Measurements from ENCODE around the gene HOXC6.
"Not testable (repeated sequence)": the region's sequence is repeated elsewhere in the genome, so short reads cannot be mapped to it uniquely, and the experiment has no call there.

HOXC6 gene

DNA sequence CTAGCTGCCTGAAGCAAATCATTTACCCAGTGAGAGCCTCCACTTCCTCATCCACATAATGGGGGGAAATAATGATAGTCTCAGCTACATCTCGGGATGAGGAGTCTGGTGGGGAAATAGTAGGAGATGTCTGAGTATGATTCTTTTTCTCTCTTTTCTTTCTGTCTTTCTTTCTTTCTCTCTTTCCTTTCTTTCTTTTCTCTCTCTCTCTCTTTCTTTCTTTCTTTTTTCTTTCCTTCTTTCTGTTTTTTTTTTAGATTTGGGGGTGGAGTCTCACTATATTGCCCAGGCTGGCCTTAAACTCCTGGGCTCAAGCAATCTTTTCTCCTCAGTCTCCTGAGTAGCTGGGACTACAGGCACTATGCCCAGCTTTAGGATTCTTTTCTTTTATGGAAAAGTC lies 38.2 kb downstream of the HOXC6 start:
- H3K27me3 ChIP-seq (replicated peaks; ENCODE audit: control insufficient read depth, insufficient read depth, low read length) = no peaks in the 10 kb centered on the region
- H3K36me3 ChIP-seq (ENCODE audit: control insufficient read depth, insufficient read depth, low read length) = no peaks in the 10 kb centered on the region
- DNase-seq (ENCODE audit: extremely low read depth, insufficient read length) = no peak
- H3K4me3 ChIP-seq (replicated peaks; ENCODE audit: low read depth, low read length) = no peak overlapping the region
- TF ChIP-seq, protein P1, sequence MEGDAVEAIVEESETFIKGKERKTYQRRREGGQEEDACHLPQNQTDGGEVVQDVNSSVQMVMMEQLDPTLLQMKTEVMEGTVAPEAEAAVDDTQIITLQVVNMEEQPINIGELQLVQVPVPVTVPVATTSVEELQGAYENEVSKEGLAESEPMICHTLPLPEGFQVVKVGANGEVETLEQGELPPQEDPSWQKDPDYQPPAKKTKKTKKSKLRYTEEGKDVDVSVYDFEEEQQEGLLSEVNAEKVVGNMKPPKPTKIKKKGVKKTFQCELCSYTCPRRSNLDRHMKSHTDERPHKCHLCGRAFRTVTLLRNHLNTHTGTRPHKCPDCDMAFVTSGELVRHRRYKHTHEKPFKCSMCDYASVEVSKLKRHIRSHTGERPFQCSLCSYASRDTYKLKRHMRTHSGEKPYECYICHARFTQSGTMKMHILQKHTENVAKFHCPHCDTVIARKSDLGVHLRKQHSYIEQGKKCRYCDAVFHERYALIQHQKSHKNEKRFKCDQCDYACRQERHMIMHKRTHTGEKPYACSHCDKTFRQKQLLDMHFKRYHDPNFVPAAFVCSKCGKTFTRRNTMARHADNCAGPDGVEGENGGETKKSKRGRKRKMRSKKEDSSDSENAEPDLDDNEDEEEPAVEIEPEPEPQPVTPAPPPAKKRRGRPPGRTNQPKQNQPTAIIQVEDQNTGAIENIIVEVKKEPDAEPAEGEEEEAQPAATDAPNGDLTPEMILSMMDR (IDR thresholded peaks at IDR 0.05; ENCODE audit: insufficient read depth, low read length, poor library complexity, severe bottlenecking) = no peak

DNA sequence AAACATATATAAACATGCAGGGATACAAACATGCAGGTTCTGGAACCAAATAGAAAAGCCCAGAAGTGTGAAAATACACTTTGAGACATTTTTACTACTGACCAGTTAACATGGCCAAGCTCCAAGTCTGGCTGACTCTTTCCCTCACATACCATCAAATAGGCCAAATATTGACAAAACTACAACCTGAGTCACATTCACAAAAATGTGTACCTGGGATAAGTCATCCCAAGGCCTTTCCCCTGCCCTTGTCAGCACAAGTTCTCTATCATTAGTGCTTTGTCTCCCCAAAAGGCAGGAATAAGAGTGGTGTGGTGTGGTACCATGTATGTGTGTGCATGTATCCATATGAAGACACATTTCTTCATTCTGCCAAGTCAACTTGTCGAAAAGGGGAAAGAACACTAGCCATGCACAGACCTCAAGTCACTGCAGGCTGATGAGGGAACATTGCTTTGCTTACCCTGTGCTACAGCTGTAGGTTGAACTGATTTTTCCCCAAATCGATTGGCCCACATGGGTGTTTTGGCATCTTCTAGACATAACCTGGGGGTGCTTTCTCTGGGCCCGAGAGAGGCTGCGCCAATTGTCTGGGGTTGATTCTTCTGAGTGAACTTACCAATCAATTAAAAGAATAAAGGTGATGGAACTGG lies 40.3 kb downstream of the HOXC6 start:
- Histone ChIP-seq H3K36me3 (ENCODE audit: control insufficient read depth, insufficient read depth, low read length) (no peaks in the 10 kb centered on the region), H3K4me3 (replicated peaks; ENCODE audit: low read depth, low read length) (no peak overlapping the region), H3K27me3 (replicated peaks; ENCODE audit: control insufficient read depth, insufficient read depth, low read length) (no peaks in the 10 kb centered on the region)
- no peak for DNase-seq (ENCODE audit: extremely low read depth, insufficient read length)
- TF ChIP-seq, protein P1 (IDR thresholded peaks at IDR 0.05; ENCODE audit: insufficient read depth, low read length, poor library complexity, severe bottlenecking) = no peak

DNA sequence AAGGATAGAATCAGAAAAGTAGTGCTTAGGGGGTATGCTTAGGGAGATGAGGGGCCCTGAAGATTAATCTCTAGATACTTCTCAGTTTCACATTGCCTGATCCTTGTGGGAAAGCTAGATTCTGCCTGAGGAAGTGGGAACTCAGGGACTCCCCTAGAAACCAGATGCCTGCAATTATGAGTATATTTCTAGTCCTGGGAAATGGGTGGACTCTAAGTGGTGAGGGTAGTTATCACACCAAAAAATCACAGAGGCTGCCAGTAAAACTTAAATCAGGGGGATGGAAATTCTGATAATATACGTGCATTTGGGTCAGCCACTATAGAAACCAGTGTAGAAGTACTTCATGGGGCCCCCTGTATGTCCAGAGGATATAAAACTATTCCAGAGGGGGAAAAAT lies 43.7 kb downstream of the HOXC6 start:
- TF ChIP-seq, protein P1 (IDR thresholded peaks at IDR 0.05; ENCODE audit: insufficient read depth, low read length, poor library complexity, severe bottlenecking) = no peak
- Histone ChIP-seq H3K27me3 (replicated peaks; ENCODE audit: control insufficient read depth, insufficient read depth, low read length) (no peaks in the 10 kb centered on the region), H3K36me3 (ENCODE audit: control insufficient read depth, insufficient read depth, low read length) (no peaks in the 10 kb centered on the region), H3K4me3 (replicated peaks; ENCODE audit: low read depth, low read length) (no peak overlapping the region)
- no peak for DNase-seq (ENCODE audit: extremely low read depth, insufficient read length)

DNA sequence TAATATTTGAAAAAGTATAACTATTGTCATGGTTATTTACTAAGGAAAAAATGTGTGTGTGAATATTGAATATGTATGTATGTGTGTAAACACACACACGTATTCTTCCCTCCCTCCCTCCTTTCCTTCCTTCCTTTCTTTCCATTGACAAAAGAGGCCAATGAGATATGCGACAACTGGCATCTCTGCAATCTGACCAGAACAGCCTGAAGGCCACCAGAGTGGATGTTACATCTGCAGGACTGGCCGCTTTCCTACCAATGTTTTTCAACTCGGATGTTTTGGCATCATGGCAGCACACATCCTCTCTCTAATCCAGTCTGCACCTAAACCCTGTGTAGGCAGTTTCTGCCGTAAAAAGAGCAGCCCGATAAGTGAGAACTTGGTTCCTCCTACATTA lies 46.1 kb downstream of the HOXC6 start:
- H3K27me3 ChIP-seq (replicated peaks; ENCODE audit: control insufficient read depth, insufficient read depth, low read length) = no peaks in the 10 kb centered on the region

DNA sequence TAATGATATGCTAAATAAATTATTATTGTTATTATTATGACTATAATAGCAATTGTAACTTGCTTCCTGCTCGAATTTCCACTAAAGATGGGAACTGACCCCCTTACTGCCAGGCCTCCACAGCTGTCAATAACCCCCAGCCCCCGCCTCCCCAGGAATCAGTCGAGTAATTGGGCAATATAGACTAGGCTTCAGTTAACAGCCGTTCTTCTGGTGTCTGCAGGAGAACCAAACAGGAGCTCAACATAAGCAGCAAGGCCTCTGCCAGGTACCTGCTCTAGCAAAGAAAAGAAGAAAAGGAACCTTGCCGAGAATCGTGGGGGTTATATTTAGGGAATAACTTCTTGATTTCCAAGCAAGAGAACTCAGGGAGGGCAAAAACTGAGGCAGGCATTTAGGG lies 47.2 kb downstream of the HOXC6 start:
- no peaks in the 10 kb centered on the region for H3K36me3 ChIP-seq (ENCODE audit: control insufficient read depth, insufficient read depth, low read length)
- H3K4me3 ChIP-seq (replicated peaks; ENCODE audit: low read depth, low read length) = no peak overlapping the region
- TF ChIP-seq, protein P1 (IDR thresholded peaks at IDR 0.05; ENCODE audit: insufficient read depth, low read length, poor library complexity, severe bottlenecking) = no peak
- no peak for DNase-seq (ENCODE audit: extremely low read depth, insufficient read length)
- no peaks in the 10 kb centered on the region for H3K27me3 ChIP-seq (replicated peaks; ENCODE audit: control insufficient read depth, insufficient read depth, low read length)

More for the DNA sequence above, 46.1 kb downstream of the HOXC6 start:
- H3K4me3 ChIP-seq (replicated peaks; ENCODE audit: low read depth, low read length) = no peak overlapping the region
- H3K36me3 ChIP-seq (ENCODE audit: control insufficient read depth, insufficient read depth, low read length) = no peaks in the 10 kb centered on the region
- TF ChIP-seq, protein P1 (IDR thresholded peaks at IDR 0.05; ENCODE audit: insufficient read depth, low read length, poor library complexity, severe bottlenecking) = no peak
- no peak for DNase-seq (ENCODE audit: extremely low read depth, insufficient read length)

DNA sequence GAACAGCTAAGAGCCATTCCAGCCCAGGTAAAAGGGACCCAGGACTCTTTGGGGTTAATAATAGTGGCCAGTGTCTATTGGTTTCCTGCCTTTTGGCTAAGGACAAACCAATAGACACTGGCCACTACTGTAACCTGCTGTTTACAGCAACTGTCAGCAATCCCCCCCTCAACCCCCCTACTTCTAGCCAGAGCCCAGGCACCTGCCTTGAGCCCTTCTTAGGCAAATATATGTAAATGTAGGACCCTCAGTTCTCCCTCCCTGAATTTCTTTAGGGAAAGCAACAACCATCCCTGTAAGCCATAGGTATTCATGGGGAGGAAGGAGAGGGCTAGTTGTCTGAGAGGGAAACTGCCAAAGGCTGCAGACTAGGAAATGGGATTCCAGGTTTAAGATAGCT lies 47.7 kb downstream of the HOXC6 start:
- no peak overlapping the region for H3K4me3 ChIP-seq (replicated peaks; ENCODE audit: low read depth, low read length)

DNA sequence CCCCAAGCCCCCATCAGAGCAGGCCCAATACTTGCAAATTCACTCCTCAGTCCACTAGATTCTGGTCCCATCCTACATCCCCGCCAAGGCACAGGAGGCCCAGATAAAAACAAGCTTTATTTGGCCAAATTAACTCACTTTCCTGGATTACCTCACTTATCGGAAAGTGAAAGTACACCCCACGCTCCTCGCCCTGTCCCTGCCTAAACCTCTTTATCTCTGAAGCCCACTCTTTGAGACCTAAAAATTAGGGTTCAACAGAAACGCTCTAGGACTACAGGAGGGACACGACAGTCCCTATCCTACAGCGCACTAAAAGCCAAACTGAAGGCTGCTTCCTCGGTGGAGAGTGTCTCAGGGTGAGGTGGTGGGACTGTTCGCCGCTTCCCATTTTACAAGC lies 49.6 kb downstream of the HOXC6 start:
- not testable (repeated sequence) for H3K27me3 ChIP-seq (replicated peaks; ENCODE audit: control insufficient read depth, insufficient read depth, low read length); H3K4me3 ChIP-seq (replicated peaks; ENCODE audit: low read depth, low read length); H3K36me3 ChIP-seq (ENCODE audit: control insufficient read depth, insufficient read depth, low read length); DNase-seq (ENCODE audit: extremely low read depth, insufficient read length)

More for the DNA sequence above, 47.7 kb downstream of the HOXC6 start:
- TF ChIP-seq, protein P1 (IDR thresholded peaks at IDR 0.05; ENCODE audit: insufficient read depth, low read length, poor library complexity, severe bottlenecking) = no peak
- DNase-seq (ENCODE audit: extremely low read depth, insufficient read length) = no peak
- Histone ChIP-seq H3K36me3 (ENCODE audit: control insufficient read depth, insufficient read depth, low read length) (no peaks in the 10 kb centered on the region), H3K27me3 (replicated peaks; ENCODE audit: control insufficient read depth, insufficient read depth, low read length) (no peaks in the 10 kb centered on the region)

DNA sequence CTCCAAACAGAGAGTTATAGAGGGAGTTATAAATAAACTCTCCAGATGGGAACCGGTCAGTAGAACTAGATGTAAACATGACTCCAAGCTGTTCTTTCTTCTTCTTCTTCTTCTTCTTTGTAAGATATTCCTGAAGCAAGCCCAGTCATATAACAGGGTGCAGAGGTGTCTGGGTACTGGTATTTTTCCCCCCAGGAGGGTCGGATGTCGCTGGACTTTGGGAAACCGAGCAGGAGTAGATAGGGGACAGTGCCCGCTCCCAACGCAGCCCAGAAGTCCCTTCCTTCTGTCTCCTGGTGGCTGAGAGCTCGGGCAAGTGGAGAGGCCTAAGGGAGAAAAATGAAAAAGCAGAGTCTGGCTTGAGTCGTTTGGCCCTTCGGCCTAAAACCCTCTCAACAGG lies 50.9 kb downstream of the HOXC6 start:
- not testable (repeated sequence) for H3K27me3 ChIP-seq (replicated peaks; ENCODE audit: control insufficient read depth, insufficient read depth, low read length); DNase-seq (ENCODE audit: extremely low read depth, insufficient read length); H3K36me3 ChIP-seq (ENCODE audit: control insufficient read depth, insufficient read depth, low read length); H3K4me3 ChIP-seq (replicated peaks; ENCODE audit: low read depth, low read length)
